HEK293T (cell line): ENCODE measurements around the gene GPD1.

Experiments used
- CTCF ChIA-PET: fragments of 350-600 bp; formaldehyde crosslinking; extraction: SDS; loops from one replicate; lab custom pipeline; 2021; ENCODE audit warnings: antibody characterized with exemption, inconsistent platforms; lab: Yijun Ruan, JAX
- POLR2A ChIA-PET: fragments of 350-600 bp; formaldehyde crosslinking; extraction: SDS; loops from one replicate; lab custom pipeline; 2020; ENCODE audit warnings: antibody characterized with exemption, inconsistent platforms; lab: Yijun Ruan, JAX
- DNase-seq: peaks from one replicate; pipeline ENCODE4 v3.0.0; 2012; ENCODE audit warnings: mixed read lengths; ENCODE audit errors: extremely low spot score
- ARNT ChIP-seq: fragments of 450-650 bp; IDR thresholded peaks from 2 replicates; pipeline ENCODE4 v1.6.1; 2017; ENCODE audit warnings: mild to moderate bottlenecking
- BHLHE40 ChIP-seq: fragments of 450-650 bp; IDR thresholded peaks from 2 replicates; pipeline ENCODE4 v1.6.1; 2016; ENCODE audit warnings: mild to moderate bottlenecking, moderate library complexity, borderline replicate concordance
- CTBP1 ChIP-seq: fragments of 450-650 bp; IDR thresholded peaks from 2 replicates; pipeline ENCODE4 v1.6.1; 2016; ENCODE audit warnings: borderline replicate concordance
- ELF4 ChIP-seq: fragments of 450-650 bp; IDR thresholded peaks from 2 replicates; pipeline ENCODE4 v1.6.1; 2017; ENCODE audit warnings: antibody characterized with exemption
- FOXA1 ChIP-seq: fragments of 450-650 bp; IDR thresholded peaks from 2 replicates; pipeline ENCODE4 v1.6.1; 2016; ENCODE audit warnings: mild to moderate bottlenecking
- FOXK2 ChIP-seq: fragments of 450-650 bp; IDR thresholded peaks from 2 replicates; pipeline ENCODE4 v1.6.1; 2016; ENCODE audit warnings: mild to moderate bottlenecking
- FOXM1 ChIP-seq: fragments of 450-650 bp; IDR thresholded peaks from 2 replicates; pipeline ENCODE4 v1.6.1; 2017; ENCODE audit warnings: mild to moderate bottlenecking, borderline replicate concordance
- HDGF ChIP-seq: fragments of 450-650 bp; IDR thresholded peaks from 2 replicates; pipeline ENCODE4 v1.6.1; 2017; ENCODE audit warnings: antibody characterized with exemption, borderline replicate concordance
- L3MBTL2 ChIP-seq: fragments of 450-650 bp; conservative IDR thresholded peaks from 2 replicates; pipeline ENCODE4 v1.6.1; 2016; ENCODE audit warnings: mild to moderate bottlenecking
- LEF1 ChIP-seq: fragments of 450-650 bp; IDR thresholded peaks from 2 replicates; pipeline ENCODE4 v1.6.1; 2017; ENCODE audit warnings: mild to moderate bottlenecking, borderline replicate concordance
- NFRKB ChIP-seq: fragments of 450-650 bp; IDR thresholded peaks from 2 replicates; pipeline ENCODE4 v1.6.1; 2016; ENCODE audit warnings: mild to moderate bottlenecking, moderate library complexity
- SP1 ChIP-seq: fragments of 450-650 bp; IDR thresholded peaks from 2 replicates; pipeline ENCODE4 v1.6.1; 2017
- SUZ12 ChIP-seq: fragments of 450-650 bp; IDR thresholded peaks from 2 replicates; pipeline ENCODE4 v1.6.1; 2016; ENCODE audit warnings: mild to moderate bottlenecking
- TARDBP ChIP-seq: fragments of 450-650 bp; IDR thresholded peaks from 2 replicates; pipeline ENCODE4 v1.6.1; 2016
- ZNF384 ChIP-seq: fragments of 450-650 bp; IDR thresholded peaks from 2 replicates; pipeline ENCODE4 v1.6.1; 2016
- TF ChIP-seq, protein P1 (sequence below): fragments of 450-650 bp; IDR thresholded peaks from 2 replicates; pipeline ENCODE4 v1.6.1; 2016

GPD1 gene

DNA sequence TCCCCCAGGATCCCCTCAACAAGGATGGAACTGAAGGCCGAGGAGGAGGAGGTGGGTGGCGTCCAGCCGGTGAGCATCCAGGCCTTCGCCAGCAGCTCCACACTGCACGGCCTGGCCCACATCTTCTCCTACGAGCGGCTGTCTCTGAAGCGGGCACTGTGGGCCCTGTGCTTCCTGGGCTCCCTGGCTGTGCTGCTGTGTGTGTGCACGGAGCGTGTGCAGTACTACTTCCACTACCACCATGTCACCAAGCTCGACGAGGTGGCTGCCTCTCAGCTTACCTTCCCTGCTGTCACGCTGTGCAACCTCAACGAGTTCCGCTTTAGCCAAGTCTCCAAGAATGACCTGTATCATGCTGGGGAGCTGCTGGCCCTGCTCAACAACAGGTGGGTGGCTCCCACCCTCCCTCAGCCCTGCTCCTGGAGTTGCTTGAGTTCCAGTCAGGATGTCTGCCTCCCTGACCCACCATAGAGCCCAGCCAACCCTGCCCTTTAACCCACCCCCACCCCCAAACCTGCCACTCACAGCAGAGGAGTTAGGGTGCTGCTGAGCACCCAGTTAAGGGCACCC lies 45.0 kb upstream of the GPD1 start:
- POLR2A ChIA-PET: interaction anchor here (0.6 to 1.3 kb wide), 3 partner anchors 20 to 317 kb away, joined by 3 to 4 read pairs (median 3); partner anchors contain the start of genes CERS5 and TMBIM6
- DNase-seq: no peak
- no peak for TF ChIP-seq CTBP1
- TF ChIP-seq FOXK2: no peak
- no peak for TF ChIP-seq LEF1
- TF ChIP-seq BHLHE40: no peak
- no peak for TF ChIP-seq HDGF
- no peak for TF ChIP-seq FOXM1
- TF ChIP-seq FOXA1: no peak
- no peak for TF ChIP-seq SUZ12
- no peak for TF ChIP-seq NFRKB
- TF ChIP-seq, protein P1, sequence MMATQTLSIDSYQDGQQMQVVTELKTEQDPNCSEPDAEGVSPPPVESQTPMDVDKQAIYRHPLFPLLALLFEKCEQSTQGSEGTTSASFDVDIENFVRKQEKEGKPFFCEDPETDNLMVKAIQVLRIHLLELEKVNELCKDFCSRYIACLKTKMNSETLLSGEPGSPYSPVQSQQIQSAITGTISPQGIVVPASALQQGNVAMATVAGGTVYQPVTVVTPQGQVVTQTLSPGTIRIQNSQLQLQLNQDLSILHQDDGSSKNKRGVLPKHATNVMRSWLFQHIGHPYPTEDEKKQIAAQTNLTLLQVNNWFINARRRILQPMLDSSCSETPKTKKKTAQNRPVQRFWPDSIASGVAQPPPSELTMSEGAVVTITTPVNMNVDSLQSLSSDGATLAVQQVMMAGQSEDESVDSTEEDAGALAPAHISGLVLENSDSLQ: no peak
- TF ChIP-seq L3MBTL2: no peak
- no peak for TF ChIP-seq ARNT
- no peak for TF ChIP-seq ELF4
- no peak for TF ChIP-seq ZNF384
- TF ChIP-seq SP1: no peak
- no peak for TF ChIP-seq TARDBP

DNA sequence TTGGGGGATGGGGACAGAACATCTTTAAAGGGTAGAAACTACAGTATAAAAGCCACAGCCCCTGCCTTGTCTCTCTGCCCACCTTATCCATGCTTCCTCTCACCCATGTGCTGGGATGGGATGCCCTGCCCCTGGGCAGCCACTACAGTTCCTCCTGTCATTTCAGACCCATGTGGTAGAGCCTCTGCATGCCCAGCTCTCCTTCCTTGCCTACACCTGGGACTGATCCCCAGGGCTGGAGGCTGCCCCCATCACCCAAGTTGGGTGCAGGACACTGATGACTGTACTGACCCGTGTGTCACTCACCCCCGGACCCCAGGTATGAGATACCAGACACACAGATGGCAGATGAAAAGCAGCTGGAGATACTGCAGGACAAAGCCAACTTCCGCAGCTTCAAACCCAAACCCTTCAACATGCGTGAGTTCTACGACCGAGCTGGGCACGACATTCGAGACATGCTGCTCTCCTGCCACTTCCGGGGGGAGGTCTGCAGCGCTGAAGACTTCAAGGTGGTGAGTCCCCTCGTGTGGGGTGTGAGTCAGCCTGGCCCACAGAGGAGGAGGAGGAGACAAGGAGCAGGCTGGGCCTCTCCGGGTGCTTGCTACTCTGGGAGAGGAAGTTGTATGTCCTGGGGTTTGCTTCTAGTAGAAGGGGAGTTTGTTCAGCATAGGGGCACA lies 44.2 kb upstream of the GPD1 start:
- ChIA-PET CTCF (interaction anchor here (1.0 to 2.8 kb wide), 4 partner anchors 9 to 93 kb away, joined by 3 to 8 read pairs (median 4); no protein-coding TSS in a partner anchor), POLR2A (interaction anchor here (1.0 to 1.3 kb wide), 2 partner anchors 21 to 108 kb away, joined by 3 read pairs; partner anchors contain the start of gene CERS5)
- no peak for DNase-seq
- no peak for TF ChIP-seq FOXM1
- TF ChIP-seq FOXA1: no peak
- no peak for TF ChIP-seq BHLHE40
- TF ChIP-seq ARNT: no peak
- TF ChIP-seq SP1: no peak
- TF ChIP-seq TARDBP: no peak
- no peak for TF ChIP-seq LEF1
- TF ChIP-seq L3MBTL2: no peak
- no peak for TF ChIP-seq SUZ12
- no peak for TF ChIP-seq NFRKB
- TF ChIP-seq ELF4: no peak
- no peak for TF ChIP-seq FOXK2
- no peak for TF ChIP-seq HDGF
- TF ChIP-seq CTBP1: no peak
- TF ChIP-seq, protein P1: no peak
- no peak for TF ChIP-seq ZNF384

More for the DNA sequence above, 45.0 kb upstream of the GPD1 start:
- CTCF ChIA-PET: interaction anchor here (1.3 to 2.8 kb wide), 3 partner anchors 11 to 92 kb away, joined by 4 to 8 read pairs (median 5); no protein-coding TSS in a partner anchor

DNA sequence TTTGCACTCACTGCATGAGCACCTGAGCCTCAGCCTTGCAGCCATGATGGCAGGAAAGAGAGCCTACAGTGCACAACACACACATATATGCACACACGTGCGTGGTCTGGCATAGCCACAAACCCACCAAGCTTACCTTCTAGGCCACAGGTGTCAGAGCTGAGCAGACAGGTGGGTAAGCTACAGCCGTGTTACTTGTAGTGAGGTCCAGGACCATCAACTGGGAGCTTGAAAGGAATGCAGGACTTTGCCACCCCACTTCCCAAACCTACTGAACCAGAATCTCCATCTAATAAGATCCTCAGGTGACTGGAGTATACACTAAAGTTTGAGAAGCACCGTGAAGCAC lies 43.7 kb upstream of the GPD1 start:
- TF ChIP-seq TARDBP (no peak), LEF1 (no peak), SP1 (no peak), ARNT (no peak), HDGF (no peak), L3MBTL2 (no peak), FOXM1 (no peak), FOXA1 (no peak), CTBP1 (no peak), ZNF384 (no peak), SUZ12 (no peak), NFRKB (no peak), FOXK2 (no peak)
- TF ChIP-seq, protein P1: no peak
- ChIA-PET POLR2A (no interaction called here), CTCF (interaction anchor here (1.0 to 2.8 kb wide), 3 partner anchors 10 to 21 kb away, joined by 3 to 8 read pairs (median 4); no protein-coding TSS in a partner anchor)
- no peak for DNase-seq

DNA sequence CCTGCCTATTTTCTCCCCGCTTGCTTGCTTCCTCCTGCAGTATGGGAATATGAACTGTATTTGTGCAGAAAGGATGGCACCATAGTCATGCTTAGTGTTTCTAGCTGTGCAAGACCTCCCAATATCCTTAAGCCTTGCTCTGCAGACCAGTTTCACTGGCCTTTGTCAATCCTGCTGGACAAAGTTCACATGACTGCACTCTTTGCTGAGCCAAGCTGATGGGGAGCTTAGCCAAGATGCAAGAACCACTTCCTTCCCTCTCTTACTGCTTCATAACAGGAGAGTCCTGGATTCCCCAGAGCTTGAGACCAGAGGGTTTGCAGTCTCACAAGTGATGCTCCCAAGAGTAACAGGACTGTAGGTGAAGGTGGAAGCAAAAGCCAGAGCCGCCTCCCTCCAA lies 42.6 kb upstream of the GPD1 start:
- ChIA-PET POLR2A (no interaction called here), CTCF (interaction anchor here (0.7 kb wide), 1 partner anchor 9 kb away, joined by 3 read pairs; no protein-coding TSS in a partner anchor)
- no peak for TF ChIP-seq FOXA1
- TF ChIP-seq HDGF: no peak
- TF ChIP-seq SUZ12: no peak
- no peak for TF ChIP-seq BHLHE40
- no peak for TF ChIP-seq SP1
- no peak for DNase-seq

DNA sequence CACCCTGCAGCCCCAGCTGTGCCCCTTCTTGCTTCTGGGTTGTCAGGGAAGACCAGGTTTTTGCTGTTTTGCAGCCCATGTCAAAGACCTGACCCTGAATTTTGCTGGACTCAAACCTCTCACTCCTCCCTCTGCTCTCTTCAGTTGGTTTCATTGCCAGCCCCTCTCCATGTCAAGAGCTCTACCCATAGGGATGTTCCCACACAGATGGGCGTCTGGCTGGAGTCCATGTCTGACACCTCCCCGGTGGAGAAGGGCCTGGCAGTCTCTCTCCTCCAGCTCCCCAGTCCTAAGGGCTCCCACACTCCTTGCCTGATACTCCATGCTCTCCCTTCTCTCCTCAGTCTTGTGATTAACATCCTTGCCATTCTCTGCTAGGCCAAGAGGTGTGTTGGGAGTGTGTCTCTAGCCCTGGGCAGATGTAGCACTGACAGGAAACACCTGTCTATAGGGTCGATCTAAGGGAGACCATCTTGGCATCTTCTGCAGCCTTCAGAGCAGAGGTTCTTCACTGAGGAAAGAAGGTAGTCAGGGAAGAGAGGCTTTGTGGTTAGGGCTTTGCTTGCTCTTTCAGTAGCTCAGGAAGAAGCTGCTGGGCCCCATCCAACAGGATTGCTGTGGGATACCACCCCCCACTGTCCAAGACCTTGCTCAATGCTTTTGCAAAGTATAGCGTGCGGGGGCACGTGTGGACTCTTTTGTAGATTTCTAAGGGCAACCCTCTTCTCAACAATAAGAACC lies 41.7 kb upstream of the GPD1 start:
- TF ChIP-seq LEF1 (no peak), FOXA1 (no peak), SP1 (no peak), ARNT (no peak), ZNF384 (no peak), HDGF (no peak), BHLHE40 (no peak), FOXK2 (no peak), ELF4 (no peak), CTBP1 (no peak), SUZ12 (no peak), TARDBP (no peak), L3MBTL2 (no peak), NFRKB (no peak), FOXM1 (no peak)
- TF ChIP-seq, protein P1: no peak
- DNase-seq: no peak
- POLR2A ChIA-PET: no interaction called here
- CTCF ChIA-PET: interaction anchor here (0.6 kb wide), 2 partner anchors 8 to 94 kb away, joined by 4 to 6 read pairs; no protein-coding TSS in a partner anchor
